NCI-H2196 treated with DMSO at 0.1 percent for 48 hours (cell line): ENCODE measurements around the gene NALCN.
A peak's percentile ranks its signal among the peaks of the same experiment; 100 is the strongest.

Experiments
- DNase-seq: peaks from one replicate; lab custom pipeline; 2025; ENCODE audit not compliant: unreplicated experiment; lab: John Stamatoyannopoulos, UW

NALCN gene

DNA sequence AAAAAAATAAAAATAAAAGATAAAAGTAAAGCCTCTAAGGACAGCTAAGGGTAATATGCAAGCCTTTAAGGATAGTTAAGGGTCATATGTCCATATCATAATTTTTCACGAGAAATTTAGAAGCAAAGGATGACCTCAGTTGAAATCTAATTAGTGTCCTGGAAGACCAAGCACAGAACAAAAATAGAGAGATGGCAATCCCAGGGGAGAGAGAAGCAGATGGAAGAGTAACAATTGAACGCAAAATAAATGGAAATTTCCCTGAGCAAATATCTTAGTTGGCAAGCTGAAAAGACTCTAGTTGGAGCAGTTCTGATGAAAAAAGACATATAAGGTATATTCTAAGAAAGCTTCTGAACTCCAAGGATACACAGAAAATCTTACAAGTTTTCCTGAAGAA is 275.4 kb downstream of the NALCN start:
- no peak for DNase-seq

DNA sequence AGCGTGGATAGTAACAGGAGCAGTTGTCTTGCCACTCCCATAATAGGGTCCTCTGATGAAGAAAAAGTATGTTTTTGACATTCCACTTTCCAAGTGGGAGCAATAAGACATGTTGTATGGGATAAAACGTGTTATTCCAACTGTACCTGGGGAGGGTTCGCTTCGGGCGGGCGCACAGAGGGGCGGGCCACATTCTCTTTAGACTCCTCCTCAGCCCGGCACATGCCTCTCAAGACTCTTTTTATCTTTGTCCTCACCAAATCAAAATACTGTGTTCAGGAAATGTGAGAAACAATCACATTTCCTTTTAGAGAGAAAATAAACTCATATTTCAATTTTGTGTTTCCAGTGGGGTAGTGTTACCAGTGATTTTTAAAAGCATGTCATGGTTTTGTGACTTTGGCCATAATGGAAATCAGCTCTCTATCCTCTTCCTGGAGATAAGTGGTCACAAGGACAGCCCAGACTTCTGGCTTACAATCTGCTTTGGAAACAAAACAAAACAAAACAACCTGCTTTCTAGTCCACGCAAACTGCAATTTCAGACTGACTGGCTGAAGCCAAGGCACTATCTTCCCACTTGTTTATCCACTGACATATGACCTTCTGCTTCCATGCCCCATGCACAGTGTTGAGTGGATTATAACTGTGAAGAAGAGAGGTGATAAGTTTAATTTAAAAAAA is 276.1 kb downstream of the NALCN start:
- no peak for DNase-seq

DNA sequence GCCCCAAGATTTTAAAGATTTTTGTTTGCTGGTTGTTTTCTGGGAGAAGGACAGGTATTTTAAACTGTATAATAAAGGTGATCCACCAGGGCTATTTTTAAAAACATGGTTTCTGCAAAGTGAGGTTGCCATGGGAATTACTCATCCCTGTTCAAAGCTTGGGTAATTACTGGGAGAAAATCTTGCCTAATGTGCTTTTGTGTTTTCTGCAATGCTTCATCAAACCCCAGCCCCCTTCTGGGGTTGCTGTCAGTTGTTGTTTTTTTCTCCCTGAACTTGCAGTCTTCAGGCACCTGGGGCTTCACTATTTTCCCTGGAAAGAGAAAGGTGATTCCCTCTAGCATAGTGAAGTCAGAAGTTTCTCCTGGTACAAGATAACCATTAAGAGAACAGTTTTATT is 277.2 kb downstream of the NALCN start:
- DNase-seq, result no peak

DNA sequence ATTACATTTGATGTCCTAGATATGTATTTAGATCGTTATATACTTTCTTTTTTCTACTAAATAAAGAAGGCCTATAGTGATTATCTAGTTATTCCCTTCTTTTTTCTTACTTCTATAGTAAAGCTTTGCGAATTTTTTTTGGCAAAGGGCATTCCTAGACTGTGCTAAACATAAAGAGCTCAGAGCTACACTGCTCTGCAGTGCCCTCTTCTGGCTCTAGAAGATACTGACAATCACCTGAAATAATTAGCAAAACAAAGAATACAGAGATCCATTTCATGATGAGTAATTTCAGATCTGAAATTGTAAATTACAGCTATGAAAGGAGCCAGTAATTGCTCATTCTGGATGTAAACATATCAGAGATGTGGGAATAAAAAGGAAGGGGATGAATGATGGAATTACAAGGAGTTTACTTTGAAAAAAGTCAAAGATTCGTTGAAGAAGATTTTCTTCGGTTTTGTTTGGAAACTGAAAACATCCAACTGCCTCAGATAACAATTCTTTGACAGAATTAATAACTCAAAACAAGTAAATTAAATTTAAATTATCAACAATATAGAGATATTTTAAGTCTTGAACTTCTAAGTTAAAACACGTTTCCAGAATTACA is 288.5 kb downstream of the NALCN start:
- peak; percentile 7 for DNase-seq

DNA sequence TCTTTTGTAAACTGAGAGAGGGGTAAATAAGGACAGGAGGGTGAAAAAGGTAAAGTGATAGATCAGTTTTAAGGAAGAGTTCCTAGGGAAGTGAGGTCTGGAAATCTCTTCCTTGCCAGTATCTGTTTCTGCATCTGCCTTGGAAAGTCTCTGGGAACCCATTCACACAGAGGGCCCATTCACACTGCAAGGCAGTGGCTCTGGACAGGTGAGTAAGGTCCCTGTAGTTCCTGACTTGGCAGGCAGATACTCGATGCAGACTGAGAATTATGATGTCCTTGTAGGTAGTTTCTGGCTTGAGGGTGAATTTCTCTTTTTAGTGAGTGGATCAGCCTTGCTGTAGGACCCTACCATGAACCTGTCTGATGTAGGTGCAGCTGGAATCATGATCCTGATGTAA is 293.3 kb downstream of the NALCN start:
- DNase-seq, result no peak

DNA sequence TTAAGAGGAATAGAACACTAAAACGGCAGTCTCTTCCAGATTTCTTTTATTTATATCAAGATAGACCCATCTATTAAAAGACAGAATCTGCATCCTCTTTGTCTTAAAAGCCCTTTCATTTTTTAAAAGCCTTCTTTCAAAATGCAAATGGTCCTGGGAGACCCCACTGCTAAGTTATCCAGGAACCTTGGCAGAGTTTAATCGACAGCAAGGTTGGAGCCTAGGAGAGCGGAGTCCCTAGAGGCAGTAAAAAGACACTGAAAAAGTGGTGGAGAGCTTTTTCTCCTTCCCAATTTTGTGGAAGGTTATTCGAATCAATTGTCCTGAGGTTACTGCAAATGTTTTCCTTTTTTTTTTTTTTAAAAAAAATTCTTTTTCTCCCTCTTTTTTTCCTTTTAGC is 294.7 kb downstream of the NALCN start:
- DNase-seq, result no peak

DNA sequence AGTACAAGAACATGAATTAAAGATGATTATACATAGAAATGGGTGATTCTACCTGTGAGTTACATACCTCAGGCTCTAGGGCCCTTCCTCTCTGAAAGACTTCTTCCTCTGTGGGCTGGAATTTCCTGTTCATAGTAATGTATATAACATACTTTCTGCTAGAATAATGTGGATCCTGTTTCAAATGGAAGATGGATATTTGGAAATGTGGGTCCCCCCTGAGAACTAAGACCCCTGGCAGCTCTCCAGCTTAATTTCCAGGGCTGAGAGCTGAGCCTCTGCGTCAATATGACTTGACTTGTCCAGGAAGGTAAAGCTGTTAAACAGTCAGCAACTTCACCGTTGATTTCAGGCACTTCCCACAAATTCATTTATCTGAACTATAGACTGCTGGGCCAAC is 296.3 kb downstream of the NALCN start:
- no peak for DNase-seq

DNA sequence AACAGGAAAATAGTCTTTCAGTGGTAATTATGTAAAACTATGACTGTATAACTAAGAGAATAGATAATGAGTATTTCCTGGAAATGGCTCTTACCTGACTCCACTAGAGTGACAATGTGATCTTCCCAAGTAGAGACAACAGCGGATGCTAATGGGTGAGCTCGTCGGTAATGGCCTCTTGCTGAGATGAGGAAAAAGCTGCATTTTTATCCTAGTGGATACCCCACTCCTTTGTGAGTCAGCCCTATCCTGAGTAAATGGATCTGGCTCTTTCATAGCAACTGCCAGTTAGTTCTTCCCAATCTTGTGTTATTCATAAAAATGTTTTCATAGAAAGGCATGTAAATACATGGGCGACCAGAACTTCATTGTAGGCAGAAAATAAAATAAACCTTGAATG is 299.5 kb downstream of the NALCN start:
- no peak for DNase-seq

DNA sequence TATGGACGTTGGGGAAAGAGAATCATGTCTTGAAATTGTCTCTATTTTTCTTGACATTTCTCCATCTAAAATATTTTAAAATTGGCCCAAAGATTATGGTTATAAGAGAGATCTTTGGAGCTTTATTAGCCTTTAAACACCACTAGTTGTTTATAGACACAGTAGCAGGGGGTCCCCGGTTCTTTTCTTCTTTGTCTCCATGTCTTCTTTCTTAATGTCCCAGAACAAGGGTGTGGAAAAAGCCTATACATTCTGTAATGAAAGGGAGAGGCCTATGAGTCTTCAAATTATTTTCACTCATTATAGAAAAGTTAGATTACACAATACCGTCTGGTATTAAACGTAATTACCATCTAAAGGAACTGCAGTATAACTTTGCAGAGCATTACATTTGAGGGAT is 300.0 kb downstream of the NALCN start:
- DNase-seq, result no peak

DNA sequence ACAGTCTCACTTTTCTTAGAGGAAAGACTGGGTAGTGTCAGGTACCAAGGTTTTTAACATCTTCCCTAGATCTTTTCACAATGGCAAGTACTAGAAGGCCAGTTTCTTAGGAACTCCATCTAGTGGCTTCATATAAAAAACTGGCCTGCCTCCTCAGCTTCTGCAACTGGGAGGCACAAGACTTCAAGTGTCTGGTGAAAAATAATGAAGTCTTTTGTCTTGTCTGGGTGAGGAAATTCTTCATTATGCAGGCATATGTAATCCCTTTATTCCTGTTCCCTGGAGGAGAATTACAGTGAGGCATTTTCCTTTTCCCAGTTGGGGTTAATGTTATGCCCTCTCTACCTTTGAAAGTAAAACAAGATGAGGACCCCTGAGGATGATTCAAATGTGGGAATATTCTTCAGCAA is 300.5 kb downstream of the NALCN start:
- DNase-seq, result no peak

DNA sequence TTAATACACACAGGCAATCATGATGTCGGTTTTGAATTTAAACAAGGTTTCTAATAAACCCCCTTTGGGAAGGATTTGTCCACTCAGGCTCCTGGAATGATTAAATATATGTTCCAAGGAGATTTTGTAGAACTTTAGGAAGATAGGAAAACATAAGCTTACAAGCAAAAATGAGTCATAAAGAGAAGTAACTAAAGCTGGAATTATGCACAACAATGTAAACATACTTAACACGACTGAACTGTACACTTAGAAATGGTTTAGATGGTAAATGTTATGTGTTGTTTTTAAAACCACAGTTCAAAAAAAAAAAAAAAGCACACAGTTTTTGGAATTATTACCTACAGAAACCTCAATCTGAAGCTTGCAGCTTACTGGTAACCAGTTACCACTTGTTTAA is 304.4 kb downstream of the NALCN start:
- DNase-seq, result no peak

DNA sequence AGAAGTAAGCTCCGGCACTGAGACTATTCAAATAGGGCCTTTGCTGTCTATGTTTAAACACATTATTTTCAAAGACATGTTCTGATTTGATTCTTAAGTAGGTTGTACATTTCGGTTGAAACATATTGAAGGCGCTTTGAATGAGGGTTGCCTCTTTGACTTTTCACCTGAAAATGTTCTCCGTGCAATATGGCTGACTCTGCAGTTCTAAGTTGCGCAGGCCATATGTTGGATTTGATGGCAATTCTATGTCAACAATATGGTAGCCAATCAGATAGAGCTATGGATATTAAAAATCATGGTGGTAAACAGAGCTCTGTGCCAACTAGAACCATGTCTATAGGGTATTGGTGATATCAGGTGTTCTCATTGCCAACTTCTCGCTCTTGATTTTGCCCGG is 307.3 kb downstream of the NALCN start:
- no peak for DNase-seq

DNA sequence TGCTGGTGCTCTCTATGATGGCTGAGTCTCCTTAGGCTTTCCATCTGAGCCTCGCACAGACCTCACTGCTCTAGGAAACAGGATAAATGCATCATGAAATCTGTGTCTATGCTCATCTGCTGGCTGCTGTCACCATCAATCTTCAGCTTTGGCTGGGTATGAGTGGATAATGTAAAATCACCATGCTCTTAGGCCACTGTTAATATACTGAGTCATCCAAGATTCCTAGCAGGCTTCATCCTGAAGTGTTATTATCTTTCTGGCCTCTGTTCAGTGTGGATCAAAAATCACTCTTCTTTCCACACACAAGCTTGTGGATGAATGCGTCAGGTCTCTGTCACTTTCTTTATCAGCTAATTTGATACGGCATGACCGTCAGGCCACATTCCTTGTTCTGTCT is 317.4 kb downstream of the NALCN start:
- DNase-seq, result no peak

DNA sequence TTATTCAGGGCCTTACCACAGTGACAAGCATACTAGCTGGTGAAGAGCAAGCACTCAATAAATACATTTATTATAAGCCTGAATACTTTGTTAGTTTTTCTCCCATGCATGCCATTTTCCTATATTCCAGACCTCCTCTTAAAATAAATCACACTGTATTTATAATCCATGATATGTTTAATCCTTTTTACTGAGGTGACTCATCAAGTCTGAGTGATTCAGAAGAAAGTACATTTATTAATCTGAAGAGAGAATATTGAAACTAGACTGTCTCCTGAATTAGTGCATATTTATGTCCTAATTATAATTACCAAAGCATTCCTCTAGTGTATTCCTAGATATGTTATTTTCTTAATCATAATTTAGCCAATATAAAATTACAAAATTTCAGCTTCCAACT is 323.3 kb downstream of the NALCN start:
- no peak for DNase-seq

DNA sequence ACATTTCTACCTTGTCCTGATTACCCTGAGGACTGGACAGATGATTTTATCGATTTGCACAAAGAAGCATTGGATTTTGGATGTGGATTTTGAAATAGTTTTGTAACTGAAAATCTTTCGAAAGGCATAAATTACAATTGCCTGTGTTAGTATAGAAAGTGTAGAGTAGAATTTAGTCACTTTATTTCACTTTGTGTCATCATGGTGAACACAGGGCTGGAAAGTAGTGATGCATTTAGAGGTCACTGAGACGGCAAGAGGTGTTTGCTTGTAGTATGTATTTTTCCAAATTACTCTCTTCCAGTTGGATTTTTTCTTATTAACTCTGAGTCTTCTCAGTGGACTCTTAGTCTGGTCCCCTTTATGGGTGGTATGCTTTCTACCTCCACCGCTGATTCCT is 326.0 kb downstream of the NALCN start:
- no peak for DNase-seq

DNA sequence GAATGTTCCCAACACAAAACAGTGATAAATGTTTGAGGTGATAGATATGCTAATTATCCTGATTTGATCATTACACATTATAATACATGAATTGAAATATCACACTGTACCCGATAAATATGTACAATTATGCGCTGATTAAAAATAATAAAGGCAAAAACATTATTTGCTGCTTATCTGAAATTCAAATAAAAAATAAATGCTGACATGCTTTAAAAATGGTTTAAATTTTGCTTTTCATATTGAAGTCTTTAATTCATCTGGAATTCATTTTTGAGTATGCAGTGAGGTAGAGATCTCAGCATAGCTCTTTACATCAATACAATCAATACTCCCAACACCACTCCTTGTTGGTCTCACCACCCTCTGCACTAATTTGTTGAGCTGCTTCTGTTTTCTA is 330.8 kb downstream of the NALCN start:
- DNase-seq, result no peak

DNA sequence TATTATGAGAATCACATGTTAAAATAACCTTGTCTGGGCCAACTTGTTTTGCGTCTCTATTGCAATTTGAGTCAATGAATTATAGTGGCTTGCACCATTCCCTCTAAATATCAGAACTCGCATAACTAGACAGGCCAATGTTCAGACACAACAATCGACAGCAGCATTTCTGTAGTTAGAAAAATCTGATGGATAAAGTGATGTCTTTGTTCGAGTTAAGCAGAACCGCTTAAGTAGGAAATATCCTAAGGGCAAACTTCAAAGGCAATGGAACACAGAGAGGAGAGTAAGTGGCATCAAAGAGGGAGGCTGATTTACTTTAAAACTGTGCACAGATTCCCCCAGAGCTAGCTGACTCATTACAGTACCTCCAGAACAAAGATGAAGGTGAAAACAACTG is 333.9 kb downstream of the NALCN start:
- no peak for DNase-seq

DNA sequence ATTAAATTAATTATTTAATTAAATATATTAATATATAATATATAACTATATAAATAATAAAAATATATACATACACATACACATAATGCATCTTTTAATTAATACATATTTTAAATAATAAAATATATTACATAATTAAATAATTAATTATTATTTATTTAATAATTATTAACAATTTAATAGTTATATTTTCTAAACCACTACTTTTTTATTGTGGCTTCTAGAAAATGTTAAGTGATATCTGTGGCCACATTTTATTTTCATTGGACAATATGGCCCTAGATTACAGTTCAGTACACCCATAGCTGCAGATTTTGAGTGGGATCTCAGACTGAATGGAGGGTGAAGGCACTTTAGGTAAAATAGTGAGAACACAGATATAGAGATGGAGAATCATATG is 335.7 kb downstream of the NALCN start:
- DNase-seq, result no peak

DNA sequence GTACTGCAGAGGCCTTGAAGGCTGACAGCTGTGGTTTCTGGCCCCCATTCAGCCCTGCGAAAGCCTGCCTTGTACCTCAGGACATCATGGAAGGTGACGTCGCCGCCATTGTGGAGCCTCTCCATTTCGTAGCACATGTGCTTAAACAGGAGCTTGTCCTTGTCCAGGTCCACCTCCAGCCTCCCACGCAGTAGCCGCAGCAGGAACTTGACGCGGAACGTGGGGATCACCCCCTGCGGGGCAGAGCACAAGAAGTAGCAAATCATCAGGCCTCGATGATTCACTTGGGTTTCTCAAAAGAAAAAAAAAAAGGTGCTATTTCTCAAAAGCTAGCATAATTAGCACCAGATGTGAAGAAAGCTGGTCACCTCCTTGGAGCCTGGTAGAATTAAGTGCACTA is 351.0 kb downstream of the NALCN start:
- no peak for DNase-seq

DNA sequence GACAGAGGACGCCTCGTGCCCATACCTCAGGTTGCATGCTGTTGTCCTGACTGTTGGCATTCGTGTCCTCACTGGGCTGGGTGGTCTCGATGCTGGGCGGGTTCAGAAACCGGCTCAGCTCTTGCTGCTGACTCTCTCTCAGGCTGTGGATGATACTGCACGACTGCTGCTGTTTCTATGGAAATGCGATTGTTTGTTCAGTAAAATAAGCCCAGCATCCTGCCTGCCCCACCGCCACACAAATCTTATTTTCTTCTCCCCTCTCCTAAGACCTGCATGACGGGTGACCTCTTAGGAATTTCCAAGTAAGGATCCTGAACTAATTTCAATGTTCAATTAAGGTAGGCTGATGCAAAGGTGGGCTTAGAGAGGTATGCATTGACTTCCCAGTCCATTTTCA is 356.5 kb downstream of the NALCN start:
- DNase-seq, result no peak

DNA sequence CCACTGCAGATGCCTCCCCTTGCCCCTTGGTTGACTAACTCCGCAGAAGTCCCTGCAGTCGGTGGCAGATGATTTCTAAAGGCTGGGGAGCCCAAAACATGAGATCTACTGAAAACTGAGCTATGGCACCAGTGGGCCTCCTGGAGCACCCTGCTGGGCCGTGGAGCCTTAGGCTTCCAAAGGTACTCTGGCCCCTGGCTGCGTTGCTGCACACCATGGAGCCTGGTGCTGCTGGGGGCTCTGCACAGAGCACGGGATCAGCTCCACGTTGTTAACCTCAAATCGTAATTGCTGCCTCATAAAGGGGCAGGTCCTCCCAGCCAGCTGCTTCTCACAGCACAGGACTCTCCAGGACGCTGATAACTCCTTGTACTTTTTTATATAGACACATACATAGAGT is 357.5 kb downstream of the NALCN start:
- no peak for DNase-seq

DNA sequence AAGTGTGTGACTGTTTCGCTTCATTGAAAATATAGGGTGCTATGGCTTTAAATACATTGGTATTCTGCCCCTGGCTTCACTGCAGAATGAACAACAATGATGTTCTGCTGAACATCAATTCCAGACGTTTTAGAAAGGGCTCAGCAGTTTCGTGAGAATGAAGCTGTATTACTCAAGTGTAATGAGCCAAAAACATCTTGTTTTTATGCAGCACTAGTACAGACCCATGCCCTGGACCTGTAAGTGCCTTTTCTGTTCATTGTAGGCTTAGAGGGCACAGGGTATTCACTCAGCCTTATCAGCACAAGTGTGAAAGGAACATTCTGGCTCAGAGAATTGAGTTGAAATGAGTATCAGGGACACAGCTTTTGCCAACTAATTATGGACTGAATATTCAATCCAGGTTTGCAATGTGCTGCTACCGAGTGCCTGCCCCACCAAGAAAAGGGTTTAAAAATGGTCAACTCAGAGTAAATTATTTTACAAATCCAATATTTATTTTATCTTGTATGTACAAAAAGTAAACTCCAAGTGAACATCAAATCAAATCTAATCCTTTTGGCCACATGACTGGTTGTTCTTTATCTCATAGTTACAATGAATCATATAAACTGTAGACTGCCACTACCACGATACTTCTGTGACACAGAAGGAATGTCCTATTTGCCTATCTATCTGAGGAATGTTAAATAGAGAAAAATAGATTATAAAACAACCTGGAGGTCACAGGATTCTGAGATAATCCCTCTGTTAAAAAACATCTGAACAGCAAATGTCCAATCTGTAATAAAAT is 362.8 kb downstream of the NALCN start:
- DNase-seq, result no peak
